ENCODE results near the gene LSM10. TPM values are rescaled to one million over a fixed set of nuclear protein-coding genes. Genes with fewer than 3 reads are reported as not detected.

Gene LSM10
- 8.7 and 11.6 TPM in 2 replicates for total RNA-seq

GRCh38 chr1:36397378-36398230 lies at the start of gene LSM10:
LSM10 (minus strand) TSS chr1:36397908; CDS start chr1:36394129, 3,779 bp downstream.

DNA sequence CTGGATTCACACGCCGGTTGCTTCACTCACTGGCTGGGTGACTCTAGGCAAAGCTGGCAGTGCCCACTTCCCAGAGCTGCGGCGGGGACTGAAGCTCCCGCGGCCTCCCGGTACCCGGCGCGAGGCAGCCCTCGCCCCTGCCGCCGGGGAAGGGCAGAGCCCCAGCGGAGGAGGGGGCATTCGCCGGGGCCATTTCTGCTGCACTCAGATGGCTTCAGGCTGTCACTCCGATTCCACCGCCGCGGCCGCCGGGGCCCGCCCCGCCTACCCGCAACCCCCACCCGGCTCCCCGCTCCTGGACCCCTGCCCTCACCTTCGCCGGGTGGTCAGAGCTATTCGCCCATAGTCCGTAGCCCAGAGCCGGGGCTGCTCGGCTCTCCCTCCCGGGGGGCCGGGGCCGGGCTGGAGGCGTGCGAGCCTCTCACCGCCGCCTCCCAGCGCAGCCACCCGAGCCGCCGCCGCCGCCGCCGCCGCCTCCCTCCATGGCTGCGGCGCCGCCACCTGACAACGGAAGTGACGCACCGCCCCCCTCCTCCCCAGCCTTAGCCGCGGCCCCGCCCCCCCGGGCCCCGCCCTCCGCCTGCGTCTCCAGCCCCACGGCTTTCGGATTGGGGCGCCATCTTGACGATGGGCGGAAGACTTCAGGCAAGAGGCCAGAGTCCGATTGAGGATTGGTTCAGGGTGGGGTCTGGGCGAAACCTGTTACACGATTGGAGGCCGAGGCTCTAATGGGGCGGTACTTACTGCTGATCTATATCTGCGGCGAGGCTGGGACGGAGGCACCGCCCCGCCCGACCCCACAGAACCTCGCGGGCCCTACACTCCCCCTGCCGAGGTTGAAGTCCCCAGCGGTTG lies 12.1 kb downstream of the LSM10 start, which contains the start of gene STK40:
STK40 (minus strand) TSS at position 515 of the 855 bp plus-strand sequence. CDS start 24,592 bp downstream, outside the sequence.

Other genes starting within 250 kb of the LSM10 start
- 89.8 and 95.6 TPM in 2 replicates for gene TRAPPC3, start 248.4 kb downstream of the LSM10 start, total RNA-seq
- gene MAP7D1, start 241.7 kb downstream of the LSM10 start, total RNA-seq, result 76.5 and 95.7 TPM in 2 replicates
- 85.6 and 102 TPM in 2 replicates for gene THRAP3, start 173.5 kb downstream of the LSM10 start, total RNA-seq
- 0.63 and 3.9 TPM in 2 replicates for gene SH3D21, start 91.5 kb downstream of the LSM10 start, total RNA-seq
- 88.8 and 145 TPM in 2 replicates for gene EVA1B, start 74.3 kb downstream of the LSM10 start, total RNA-seq
- 14.1 and 20.1 TPM in 2 replicates for gene STK40, start 12.0 kb downstream of the LSM10 start, total RNA-seq
- 6.5 and 6.7 TPM in 2 replicates for gene OSCP1, start 52.5 kb upstream of the LSM10 start, total RNA-seq
- gene MRPS15, start 66.5 kb upstream of the LSM10 start, total RNA-seq, result 54.6 and 75.1 TPM in 2 replicates
- gene CSF3R, start 85.0 kb upstream of the LSM10 start, total RNA-seq, result not detected in 2 replicates

Measured in endothelial cell of coronary artery (primary cell).